Measurements from ENCODE around the gene SERBP1.

Gene SERBP1

GRCh38 chr1:67430358-67431155, at the start of gene SERBP1:
Gene SERBP1, minus strand, starts transcription at chr1:67430402. Its CDS starts 102 bp downstream, at chr1:67430300.
- Mint-ChIP-seq H3K4me1 (peaks cover 31% of the 10 kb centered on the region), H3K36me3 (peaks cover 10% of the 10 kb centered on the region)

GRCh38 chr1:67479146-67479891, 49.1 kb upstream of the SERBP1 start:
- DNase-seq (ENCODE audit: low spot score in 2 of 2): no peak
- H3K27me3 Mint-ChIP-seq: peaks cover 13% of the 10 kb centered on the region
- H3K27ac Mint-ChIP-seq: no peak overlapping the region
- no peaks in the 10 kb centered on the region for H3K36me3 Mint-ChIP-seq
- H3K9me3 Mint-ChIP-seq: no peaks in the 10 kb centered on the region
- no peaks in the 10 kb centered on the region for H3K4me1 Mint-ChIP-seq
- ATAC-seq (ENCODE audit: low read depth): no peak
- H3K4me3 Mint-ChIP-seq: no peak overlapping the region

More at GRCh38 chr1:67430358-67431155, at the start of gene SERBP1:
- H3K9me3 Mint-ChIP-seq: no peaks in the 10 kb centered on the region
- ATAC-seq (ENCODE audit: low read depth): peak; percentile 84
- DNase-seq (ENCODE audit: low spot score in 2 of 2): peak; percentile 89 to 92
- no peaks in the 10 kb centered on the region for H3K27me3 Mint-ChIP-seq
- H3K4me3 Mint-ChIP-seq: peak within 1 kb of the TSS; percentile 94
- H3K27ac Mint-ChIP-seq: peak within 1 kb of the TSS; percentile 99

GRCh38 chr1:67476906-67477305, 46.7 kb upstream of the SERBP1 start:
- no peaks in the 10 kb centered on the region for H3K36me3 Mint-ChIP-seq

GRCh38 chr1:67476006-67476482, 45.8 kb upstream of the SERBP1 start:
- Mint-ChIP-seq H3K27me3 (peaks cover 11% of the 10 kb centered on the region), H3K4me1 (no peaks in the 10 kb centered on the region), H3K4me3 (no peak overlapping the region), H3K36me3 (no peaks in the 10 kb centered on the region), H3K27ac (no peak overlapping the region), H3K9me3 (no peaks in the 10 kb centered on the region)
- ATAC-seq (ENCODE audit: low read depth): no peak
- DNase-seq (ENCODE audit: low spot score in 2 of 2): no peak

More at GRCh38 chr1:67476906-67477305, 46.7 kb upstream of the SERBP1 start:
- Mint-ChIP-seq H3K27me3 (peaks cover 7% of the 10 kb centered on the region), H3K4me1 (no peaks in the 10 kb centered on the region), H3K4me3 (no peak overlapping the region), H3K9me3 (no peaks in the 10 kb centered on the region), H3K27ac (no peak overlapping the region)
- ATAC-seq (ENCODE audit: low read depth) (no peak), DNase-seq (ENCODE audit: low spot score in 2 of 2) (no peak)

GRCh38 chr1:67472056-67472455, 41.9 kb upstream of the SERBP1 start:
- H3K36me3 Mint-ChIP-seq: no peaks in the 10 kb centered on the region
- DNase-seq (ENCODE audit: low spot score in 2 of 2): no peak
- ATAC-seq (ENCODE audit: low read depth): no peak
- H3K4me1 Mint-ChIP-seq: no peaks in the 10 kb centered on the region
- no peak overlapping the region for H3K4me3 Mint-ChIP-seq
- H3K27ac Mint-ChIP-seq: no peak overlapping the region
- H3K9me3 Mint-ChIP-seq: no peaks in the 10 kb centered on the region
- peaks cover 12% of the 10 kb centered on the region for H3K27me3 Mint-ChIP-seq

DNA sequence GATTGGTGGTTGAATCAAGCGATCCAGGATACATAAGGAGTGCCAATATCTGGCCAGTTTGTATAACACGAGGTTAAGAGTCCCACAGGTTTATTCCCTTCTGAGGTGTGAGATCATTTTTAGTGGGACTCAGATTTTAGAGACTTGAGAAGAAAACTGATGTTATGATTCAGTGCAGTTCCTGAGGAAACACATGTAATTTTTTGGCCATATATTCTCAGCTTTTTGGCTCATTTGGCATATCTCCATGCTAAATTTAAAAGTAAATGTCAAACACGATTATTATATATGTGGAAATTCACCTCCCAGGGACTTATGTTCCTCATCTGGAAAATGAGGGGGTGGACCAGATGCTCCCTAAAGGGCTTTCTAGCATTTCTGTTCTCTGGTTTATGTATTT, 39.2 kb upstream of the SERBP1 start:
- H3K27ac Mint-ChIP-seq: no peak overlapping the region

DNA sequence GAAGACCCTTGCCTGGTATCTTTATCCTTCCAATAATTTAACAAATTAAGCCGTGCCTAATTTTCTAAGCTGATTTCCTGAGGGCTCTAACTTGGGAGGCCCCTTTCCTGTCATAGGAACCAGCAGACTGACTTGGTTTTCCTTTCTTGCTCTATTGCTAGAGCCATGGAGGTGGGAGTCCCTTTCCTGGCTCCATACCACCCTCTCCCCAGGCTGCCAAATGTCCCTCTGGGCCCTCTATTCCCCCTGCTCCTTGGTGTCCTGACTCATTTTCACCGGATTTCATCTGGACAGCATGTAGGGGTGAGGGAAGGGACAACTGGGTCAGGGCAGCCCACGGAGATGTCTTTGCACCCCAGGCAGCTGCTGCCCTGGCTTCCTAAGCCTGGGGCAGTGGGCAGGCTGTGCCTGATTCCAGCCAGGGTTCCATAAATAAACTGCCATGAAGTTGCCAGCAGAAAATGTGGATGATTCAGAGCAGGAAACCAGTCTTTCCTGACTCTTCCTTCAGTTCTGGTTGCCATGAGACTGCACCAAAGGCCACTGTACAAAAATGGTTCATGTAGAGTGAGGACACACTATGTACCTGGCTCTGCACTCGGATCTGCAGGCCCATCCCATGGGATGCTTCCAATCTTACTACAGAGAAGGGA, 38.0 kb upstream of the SERBP1 start:
- H3K36me3 Mint-ChIP-seq: no peaks in the 10 kb centered on the region
- H3K9me3 Mint-ChIP-seq: no peaks in the 10 kb centered on the region
- ATAC-seq (ENCODE audit: low read depth): no peak
- no peak for DNase-seq (ENCODE audit: low spot score in 2 of 2)
- H3K27me3 Mint-ChIP-seq: peaks cover 17% of the 10 kb centered on the region
- H3K27ac Mint-ChIP-seq: no peak overlapping the region
- H3K4me1 Mint-ChIP-seq: no peaks in the 10 kb centered on the region
- H3K4me3 Mint-ChIP-seq: no peak overlapping the region

More for the DNA sequence above, 39.2 kb upstream of the SERBP1 start:
- ATAC-seq (ENCODE audit: low read depth): no peak
- no peaks in the 10 kb centered on the region for H3K9me3 Mint-ChIP-seq
- H3K36me3 Mint-ChIP-seq: no peaks in the 10 kb centered on the region
- no peaks in the 10 kb centered on the region for H3K4me1 Mint-ChIP-seq
- no peak for DNase-seq (ENCODE audit: low spot score in 2 of 2)
- peaks cover 17% of the 10 kb centered on the region for H3K27me3 Mint-ChIP-seq
- no peak overlapping the region for H3K4me3 Mint-ChIP-seq

GRCh38 chr1:67465375-67465774, 35.2 kb upstream of the SERBP1 start:
- Mint-ChIP-seq H3K36me3 (no peaks in the 10 kb centered on the region), H3K27me3 (peaks cover 13% of the 10 kb centered on the region)

DNA sequence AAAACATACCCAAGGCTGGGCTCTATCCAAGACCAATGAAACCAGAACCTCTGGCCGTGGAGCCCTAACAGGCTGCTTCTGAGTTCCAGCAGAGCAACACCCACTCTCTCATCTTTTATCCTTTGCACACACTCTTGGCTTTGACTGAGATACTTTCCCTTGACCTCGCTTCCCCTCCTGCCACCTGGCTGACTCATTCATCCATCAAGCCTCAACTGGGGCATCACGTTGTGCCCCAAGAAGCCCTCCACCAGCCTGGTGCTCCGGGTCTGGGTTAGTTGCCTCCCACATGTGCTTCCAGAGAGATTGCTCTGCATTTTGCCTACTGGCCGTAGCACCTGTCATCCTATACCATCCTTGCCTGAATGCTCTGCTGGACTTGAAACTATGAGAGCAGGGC, 34.5 kb upstream of the SERBP1 start:
- H3K27ac Mint-ChIP-seq: no peak overlapping the region
- ATAC-seq (ENCODE audit: low read depth) (no peak), DNase-seq (ENCODE audit: low spot score in 2 of 2) (no peak)
- H3K4me1 Mint-ChIP-seq: no peaks in the 10 kb centered on the region
- peaks cover 13% of the 10 kb centered on the region for H3K27me3 Mint-ChIP-seq
- H3K9me3 Mint-ChIP-seq: no peaks in the 10 kb centered on the region
- H3K36me3 Mint-ChIP-seq: no peaks in the 10 kb centered on the region
- H3K4me3 Mint-ChIP-seq: no peak overlapping the region

More at GRCh38 chr1:67465375-67465774, 35.2 kb upstream of the SERBP1 start:
- Mint-ChIP-seq H3K4me3 (no peak overlapping the region), H3K27ac (no peak overlapping the region), H3K4me1 (no peaks in the 10 kb centered on the region), H3K9me3 (no peaks in the 10 kb centered on the region)
- ATAC-seq (ENCODE audit: low read depth) (no peak), DNase-seq (ENCODE audit: low spot score in 2 of 2) (no peak)

GRCh38 chr1:67464058-67464457, 33.9 kb upstream of the SERBP1 start:
- Mint-ChIP-seq H3K9me3 (no peaks in the 10 kb centered on the region), H3K4me1 (no peaks in the 10 kb centered on the region), H3K36me3 (no peaks in the 10 kb centered on the region), H3K27me3 (peaks cover 11% of the 10 kb centered on the region), H3K27ac (no peak overlapping the region), H3K4me3 (no peak overlapping the region)
- ATAC-seq (ENCODE audit: low read depth) (no peak), DNase-seq (ENCODE audit: low spot score in 2 of 2) (no peak)

DNA sequence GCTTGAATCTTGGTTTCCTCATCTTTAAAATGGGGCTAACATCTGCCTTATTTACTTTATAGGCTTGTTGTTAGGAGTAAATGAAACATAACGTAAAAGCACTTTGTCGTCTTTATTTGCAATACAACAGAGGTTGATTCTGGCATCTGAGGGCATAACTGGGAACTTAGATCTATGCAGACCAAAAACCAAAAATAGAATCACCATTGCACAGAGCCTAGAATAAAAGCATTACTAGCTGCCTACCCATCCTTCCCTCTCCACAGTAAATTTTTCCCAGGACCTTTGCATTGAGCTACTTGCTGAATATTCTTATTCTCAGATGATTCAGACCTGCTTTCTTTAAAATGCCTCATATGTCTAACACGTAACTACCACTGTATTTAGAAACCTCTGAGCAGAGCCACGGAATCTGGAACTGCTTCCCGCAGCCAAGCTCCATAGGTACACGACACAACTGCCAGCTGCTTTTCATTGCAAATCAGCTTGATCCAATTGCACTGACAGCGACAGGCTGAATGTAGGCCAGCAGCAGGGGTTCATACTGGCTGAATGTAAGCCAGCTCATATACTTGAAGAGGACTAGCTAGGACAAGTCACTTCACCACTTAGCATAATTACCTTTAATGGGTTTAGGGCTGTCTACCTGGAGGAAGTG, 33.2 kb upstream of the SERBP1 start:
- DNase-seq (ENCODE audit: low spot score in 2 of 2) (no peak), ATAC-seq (ENCODE audit: low read depth) (no peak)
- no peaks in the 10 kb centered on the region for H3K36me3 Mint-ChIP-seq
- no peak overlapping the region for H3K4me3 Mint-ChIP-seq
- H3K9me3 Mint-ChIP-seq: no peaks in the 10 kb centered on the region
- no peak overlapping the region for H3K27ac Mint-ChIP-seq
- H3K27me3 Mint-ChIP-seq: peaks cover 11% of the 10 kb centered on the region
- H3K4me1 Mint-ChIP-seq: no peaks in the 10 kb centered on the region

DNA sequence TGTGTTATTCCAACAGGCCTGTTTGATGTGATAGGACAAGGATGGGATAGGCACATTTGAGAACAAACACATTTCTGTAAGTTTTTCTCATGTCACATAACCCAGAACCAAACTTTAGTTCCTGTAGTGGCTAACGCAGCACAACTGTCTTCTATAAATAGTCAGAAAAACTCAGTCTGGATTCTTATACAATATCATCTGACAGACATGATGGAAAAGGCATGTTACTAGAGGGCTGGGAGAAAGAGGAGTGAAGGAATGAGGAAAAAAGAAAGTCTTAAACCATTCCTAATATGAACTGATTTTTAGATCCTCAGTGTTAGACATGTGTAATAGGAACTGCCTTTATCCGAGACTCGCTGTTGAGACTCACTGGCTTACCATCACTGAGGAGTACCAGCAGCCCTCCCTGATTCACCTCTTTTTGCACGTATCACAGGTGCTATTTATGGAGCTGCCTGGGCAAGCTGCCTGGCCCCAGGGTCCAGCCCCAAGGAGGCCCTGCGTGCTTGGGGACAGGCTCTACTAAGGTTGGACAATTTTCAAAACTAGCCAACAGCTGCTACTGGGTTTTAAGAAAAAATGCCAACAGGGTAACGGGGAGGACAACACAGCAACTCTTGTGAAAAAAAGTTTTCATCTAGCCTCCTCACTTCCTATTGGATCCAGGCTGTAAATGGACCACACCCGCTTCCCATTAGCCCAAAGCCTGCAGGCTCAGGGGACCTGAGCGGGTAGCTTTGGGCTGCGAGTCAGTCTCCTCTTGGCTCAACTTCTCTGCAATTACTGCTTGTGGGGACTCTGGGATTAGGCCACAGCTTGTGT, 30.7 kb upstream of the SERBP1 start:
- ATAC-seq (ENCODE audit: low read depth): no peak
- no peaks in the 10 kb centered on the region for H3K4me1 Mint-ChIP-seq
- no peak overlapping the region for H3K4me3 Mint-ChIP-seq
- H3K36me3 Mint-ChIP-seq: no peaks in the 10 kb centered on the region
- H3K27me3 Mint-ChIP-seq: peaks cover 2% of the 10 kb centered on the region
- no peak overlapping the region for H3K27ac Mint-ChIP-seq
- no peaks in the 10 kb centered on the region for H3K9me3 Mint-ChIP-seq
- no peak for DNase-seq (ENCODE audit: low spot score in 2 of 2)

DNA sequence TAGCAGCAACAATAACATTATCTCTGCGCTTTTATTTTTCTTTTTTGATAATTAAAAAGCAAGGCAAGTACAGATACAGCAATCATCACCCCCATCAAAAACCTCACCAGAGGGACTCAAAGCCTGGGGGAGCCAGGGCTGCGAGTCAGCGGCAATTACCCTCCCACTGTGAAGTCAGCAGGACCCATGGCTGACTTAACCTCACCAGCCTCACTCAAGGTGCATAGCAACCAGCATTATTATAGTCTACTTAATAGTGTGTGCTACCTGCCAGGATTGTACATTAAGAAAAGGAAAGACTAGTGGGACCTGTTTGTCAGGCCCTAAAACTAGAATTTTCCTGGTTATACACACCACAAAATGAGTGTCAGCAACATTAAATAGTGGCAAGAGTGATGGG, 28.9 kb upstream of the SERBP1 start:
- DNase-seq (ENCODE audit: low spot score in 2 of 2): no peak
- H3K4me1 Mint-ChIP-seq: no peaks in the 10 kb centered on the region
- H3K36me3 Mint-ChIP-seq: no peaks in the 10 kb centered on the region
- no peak for ATAC-seq (ENCODE audit: low read depth)
- H3K4me3 Mint-ChIP-seq: no peak overlapping the region
- H3K9me3 Mint-ChIP-seq: no peaks in the 10 kb centered on the region
- H3K27me3 Mint-ChIP-seq: no peaks in the 10 kb centered on the region
- no peak overlapping the region for H3K27ac Mint-ChIP-seq

All from memory B cell (primary cell).